Measurements from ENCODE around the gene ADGRE3. TPM values are rescaled to one million over a fixed set of nuclear protein-coding genes. Genes with fewer than 3 reads are reported as not detected.
"Not testable (repeated sequence)": the region's sequence is repeated elsewhere in the genome, so short reads cannot be mapped to it uniquely, and the experiment has no call there.

ADGRE3 gene
- total RNA-seq, 1 donor from 2014 or later, result 17.3 TPM

- H3K4me1 ChIP-seq, result no peaks in the 10 kb centered on the region
- no peaks in the 10 kb centered on the region for H3K36me3 ChIP-seq
- no peak for ATAC-seq
- no peak for TF ChIP-seq CTCF (IDR thresholded peaks at IDR 0.05)
- DNase-seq, result no peak
- H3K27me3 ChIP-seq, result peaks cover 7% of the 10 kb centered on the region
- no peaks in the 10 kb centered on the region for H3K9me3 ChIP-seq
- intact Hi-C loops (cut with DNase I), result no loop called here
- H3K4me3 ChIP-seq, result no peak overlapping the region
- no peak overlapping the region for H3K27ac ChIP-seq
These were observed 79.1 kb downstream of the ADGRE3 start for GRCh38 chr19:14595558-14595957.

- intact Hi-C loops (cut with DNase I); H3K36me3 ChIP-seq; H3K27me3 ChIP-seq; ATAC-seq; H3K4me1 ChIP-seq; H3K9me3 ChIP-seq; H3K4me3 ChIP-seq; H3K27ac ChIP-seq; DNase-seq: not testable (repeated sequence)
These were observed 85.2 kb downstream of the ADGRE3 start for GRCh38 chr19:14589433-14589832.

- H3K27ac ChIP-seq; H3K9me3 ChIP-seq; intact Hi-C loops (cut with DNase I); H3K4me1 ChIP-seq; H3K4me3 ChIP-seq; DNase-seq; H3K36me3 ChIP-seq; H3K27me3 ChIP-seq: not testable (repeated sequence)
- ATAC-seq, result peak; percentile 48
These were observed 89.5 kb downstream of the ADGRE3 start for GRCh38 chr19:14585187-14585586.

GRCh38 chr19:14584372-14584771 is 90.3 kb downstream of the ADGRE3 start:
- H3K4me1 ChIP-seq; DNase-seq; H3K4me3 ChIP-seq; intact Hi-C loops (cut with DNase I); ATAC-seq; H3K9me3 ChIP-seq; H3K27ac ChIP-seq; H3K36me3 ChIP-seq; H3K27me3 ChIP-seq: not testable (repeated sequence)

GRCh38 chr19:14582894-14583340 is 91.7 kb downstream of the ADGRE3 start, which contains the start of gene CLEC17A:
CLEC17A (plus strand) TSS chr19:14583084; CDS start chr19:14583161, 77 bp downstream.
- TF ChIP-seq CTCF (IDR thresholded peaks at IDR 0.05), result no peak
- Histone ChIP-seq H3K27me3 (no peaks in the 10 kb centered on the region), H3K4me1 (no peaks in the 10 kb centered on the region), H3K4me3 (no peak within 1 kb of the TSS), H3K27ac (no peak within 1 kb of the TSS), H3K9me3 (no peaks in the 10 kb centered on the region), H3K36me3 (no peaks in the 10 kb centered on the region)
- intact Hi-C loops (cut with DNase I), result no loop called here
- ATAC-seq (no peak), DNase-seq (no peak)

- Histone ChIP-seq H3K4me3 (no peak overlapping the region), H3K27ac (no peak overlapping the region), H3K4me1 (no peaks in the 10 kb centered on the region), H3K36me3 (no peaks in the 10 kb centered on the region), H3K27me3 (no peaks in the 10 kb centered on the region), H3K9me3 (no peaks in the 10 kb centered on the region)
- DNase-seq (no peak), ATAC-seq (no peak)
- TF ChIP-seq CTCF (IDR thresholded peaks at IDR 0.05), result no peak
- intact Hi-C loops (cut with DNase I), result no loop called here
These were observed 93.9 kb downstream of the ADGRE3 start for GRCh38 chr19:14580623-14581237.

- ATAC-seq (no peak), DNase-seq (no peak)
- Histone ChIP-seq H3K36me3 (no peaks in the 10 kb centered on the region), H3K27ac (no peak overlapping the region), H3K9me3 (no peaks in the 10 kb centered on the region), H3K4me3 (no peak overlapping the region), H3K4me1 (peaks cover 8% of the 10 kb centered on the region), H3K27me3 (no peaks in the 10 kb centered on the region)
- intact Hi-C loops (cut with DNase I), result no loop called here
- TF ChIP-seq CTCF (IDR thresholded peaks at IDR 0.05), result no peak
These were observed 96.7 kb downstream of the ADGRE3 start for GRCh38 chr19:14577885-14578427.

All from upper lobe of right lung (tissue), 1 donor.